HPDE6-E6E7 (cell line): ENCODE results near the gene MYH6.
A peak's percentile ranks its signal among the peaks of the same experiment; 100 is the strongest.
"Not testable (repeated sequence)": the region's sequence is repeated elsewhere in the genome, so short reads cannot be mapped to it uniquely, and the experiment has no call there.

Experiments
- DNase-seq: peaks from one replicate; pipeline ENCODE4 v3.0.0; 2011; ENCODE audit warnings: missing footprints; ENCODE audit errors: extremely low spot score

The MYH6 gene

GRCh38 chr14:23407516-23408306, at the start of gene MYH6:
Gene MYH6 (minus strand): TSS chr14:23408273. CDS start chr14:23407223, 1,050 bp downstream.
- DNase-seq, result no peak

- DNase-seq, result not testable (repeated sequence)
Observed at GRCh38 chr14:23456883-23457586, 49.0 kb upstream of the MYH6 start.

- peak; percentile 41 for DNase-seq
Observed at GRCh38 chr14:23454445-23454856, 46.4 kb upstream of the MYH6 start.

GRCh38 chr14:23452237-23452636, 44.2 kb upstream of the MYH6 start:
- DNase-seq, result no peak

- no peak for DNase-seq
Observed at GRCh38 chr14:23450379-23450778, 42.3 kb upstream of the MYH6 start.

GRCh38 chr14:23449314-23449713, 41.2 kb upstream of the MYH6 start:
- DNase-seq, result no peak

GRCh38 chr14:23447361-23448350, 39.6 kb upstream of the MYH6 start:
- no peak for DNase-seq

- DNase-seq, result no peak
Observed at GRCh38 chr14:23446291-23446851, 38.3 kb upstream of the MYH6 start.

GRCh38 chr14:23445773-23446172, 37.7 kb upstream of the MYH6 start:
- no peak for DNase-seq

GRCh38 chr14:23444314-23444713, 36.2 kb upstream of the MYH6 start:
- no peak for DNase-seq

GRCh38 chr14:23443881-23444280, 35.8 kb upstream of the MYH6 start:
- no peak for DNase-seq

GRCh38 chr14:23443411-23443812, 35.3 kb upstream of the MYH6 start:
- DNase-seq, result no peak

GRCh38 chr14:23442721-23443356, 34.8 kb upstream of the MYH6 start:
- DNase-seq, result no peak

GRCh38 chr14:23441076-23441475, 33.0 kb upstream of the MYH6 start:
- no peak for DNase-seq

- no peak for DNase-seq
Observed at GRCh38 chr14:23439107-23439835, 31.2 kb upstream of the MYH6 start.

GRCh38 chr14:23438101-23438971, 30.3 kb upstream of the MYH6 start:
- DNase-seq, result no peak

- no peak for DNase-seq
Observed at GRCh38 chr14:23437133-23438100, 29.3 kb upstream of the MYH6 start.
